ENCODE measurements around the gene CACNA1S.

Gene CACNA1S

DNA sequence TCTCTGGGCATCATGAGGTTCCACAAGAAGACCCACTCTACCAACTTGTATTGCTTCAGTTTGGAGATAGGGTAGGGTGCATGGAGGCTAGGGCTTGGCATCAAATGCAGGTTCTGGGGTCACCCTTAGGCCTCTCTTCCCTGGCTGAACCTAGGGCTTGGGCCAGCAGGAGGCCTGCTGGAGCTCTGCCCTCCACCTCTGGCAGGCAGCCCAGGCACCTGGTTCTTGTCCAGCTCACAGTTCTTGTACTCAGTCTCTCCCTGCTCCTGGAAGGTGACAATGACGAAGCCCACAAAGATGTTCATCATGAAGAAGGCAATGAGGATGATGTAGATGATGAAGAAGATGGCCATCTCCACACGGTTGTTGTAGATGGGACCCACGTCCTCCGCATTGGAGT lies 51.2 kb downstream of the CACNA1S start:
- DNase-seq: no peak

DNA sequence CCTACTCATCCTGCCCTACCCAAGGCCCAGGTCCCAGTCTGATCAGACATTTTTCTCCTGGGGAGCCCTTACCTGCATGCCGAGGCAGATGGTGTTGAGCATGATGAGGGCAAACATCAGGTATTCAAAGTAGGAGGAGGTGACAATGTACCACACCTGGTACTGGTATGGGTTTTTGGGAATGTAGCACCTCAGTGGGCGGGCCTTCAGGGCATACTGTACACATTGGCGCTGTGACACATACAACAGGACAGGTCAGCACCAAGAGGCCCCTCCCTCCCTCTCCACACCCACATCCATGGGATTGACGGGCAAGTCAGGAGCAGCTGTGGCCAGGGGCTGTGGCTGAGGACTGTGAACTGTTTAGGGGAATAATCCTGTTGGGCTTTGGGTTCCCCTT lies 51.6 kb downstream of the CACNA1S start:
- DNase-seq: no peak

DNA sequence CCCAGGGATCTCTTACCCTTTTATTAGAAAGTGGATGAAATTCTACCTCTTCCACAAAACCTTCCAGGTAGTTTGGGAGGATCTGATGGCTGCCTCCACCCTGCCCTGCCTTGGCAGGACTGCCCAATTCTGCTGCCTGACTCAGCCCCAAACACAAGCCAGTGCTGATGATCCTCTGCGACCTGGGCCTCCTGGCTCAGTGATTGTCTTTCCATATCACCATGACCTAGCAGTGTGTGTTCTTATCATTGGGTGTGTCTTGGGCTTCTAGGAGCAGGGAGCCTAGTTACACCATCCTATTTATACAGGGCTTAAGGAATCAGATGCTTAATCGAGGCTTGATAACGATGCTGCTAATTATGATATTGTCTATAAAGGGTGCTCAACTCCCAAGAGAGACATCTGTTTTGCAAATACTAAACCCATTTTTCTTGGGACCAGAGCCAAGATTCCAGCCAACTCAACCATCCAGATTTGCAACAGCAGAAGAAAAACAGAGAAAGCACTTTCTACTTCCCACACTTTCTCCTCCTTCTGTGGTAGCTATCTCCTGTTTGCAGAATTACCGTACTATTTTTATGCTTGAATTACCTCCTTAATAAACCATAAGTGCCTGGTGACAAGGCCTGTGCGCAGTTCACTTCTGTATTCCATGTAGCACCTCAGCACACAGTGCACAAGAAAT lies 52.2 kb downstream of the CACNA1S start:
- DNase-seq: no peak

DNA sequence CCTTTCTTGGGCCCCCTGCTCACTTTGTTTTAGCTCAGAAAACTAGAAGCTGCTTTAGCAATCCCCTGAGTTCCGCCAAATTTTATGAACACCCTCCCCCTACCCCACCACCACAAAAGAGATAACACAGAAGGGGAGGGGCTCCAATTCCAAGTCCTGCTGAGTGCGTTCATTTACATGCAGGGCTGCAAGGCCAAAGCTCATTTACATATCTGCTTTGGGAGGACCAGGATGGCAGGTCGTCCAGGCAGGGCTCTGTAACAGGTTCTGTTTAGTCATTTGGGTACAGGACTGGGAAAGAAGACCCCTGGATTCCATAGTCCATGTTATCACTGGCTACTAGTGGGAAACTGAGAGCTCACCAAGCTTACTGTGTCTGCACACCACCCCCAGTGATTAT lies 52.8 kb downstream of the CACNA1S start:
- DNase-seq: no peak

DNA sequence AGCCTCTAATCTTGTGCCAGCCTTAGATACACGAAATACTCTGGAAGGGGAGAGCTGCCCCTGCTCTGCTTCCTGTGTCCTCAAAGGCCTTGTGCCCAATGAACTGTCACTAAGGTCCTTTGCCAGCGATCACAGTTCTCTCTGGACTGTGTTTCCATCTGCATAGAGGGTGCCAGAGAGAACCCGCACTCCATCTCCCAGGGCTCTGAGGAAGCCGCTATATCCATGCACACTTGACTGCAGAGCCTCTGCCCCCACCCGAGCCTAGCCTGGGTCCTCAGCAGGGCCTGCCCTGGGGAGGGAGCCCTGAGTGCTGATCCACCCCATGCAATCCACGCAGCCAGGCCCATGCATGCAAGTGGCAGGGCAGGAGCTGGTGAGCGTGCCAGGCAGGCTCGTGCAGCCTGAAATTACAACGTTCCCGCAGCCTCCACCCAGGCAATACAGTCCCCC lies 58.1 kb downstream of the CACNA1S start:
- no peak for DNase-seq

DNA sequence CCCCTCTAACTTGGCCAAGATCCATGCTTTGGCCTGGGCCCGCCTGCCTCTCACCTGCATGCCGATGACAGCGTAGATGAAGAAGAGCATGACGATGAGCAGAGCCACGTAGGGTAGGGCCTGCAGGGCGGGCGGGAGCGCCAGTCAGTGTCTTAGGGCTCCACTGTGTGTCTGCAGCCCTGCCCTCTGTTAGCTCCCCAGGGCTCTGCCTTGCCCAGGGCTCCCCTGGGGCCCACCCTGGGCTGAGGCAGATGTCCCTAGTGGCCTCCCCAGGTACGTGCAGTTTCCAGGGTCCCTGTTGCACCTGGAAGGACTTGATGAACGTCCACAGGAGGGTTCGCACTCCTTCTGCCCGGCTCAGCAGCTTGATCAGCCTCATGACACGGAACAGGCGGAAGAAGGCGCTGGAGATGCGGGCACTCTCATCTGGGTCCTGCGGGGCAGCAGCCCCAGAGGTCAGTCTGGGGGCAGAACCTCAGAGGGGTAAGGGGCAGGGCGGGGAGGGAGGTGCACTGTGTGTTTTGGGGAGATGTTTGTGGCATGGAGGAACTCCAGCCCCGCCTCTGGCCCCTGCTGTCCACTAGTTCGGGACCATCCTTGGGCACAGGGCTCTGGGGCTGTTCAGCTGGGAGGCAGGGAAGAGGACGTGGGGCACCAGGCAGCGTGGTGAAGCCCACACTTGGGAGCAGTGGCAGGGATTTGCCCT lies 58.9 kb downstream of the CACNA1S start:
- DNase-seq: no peak

DNA sequence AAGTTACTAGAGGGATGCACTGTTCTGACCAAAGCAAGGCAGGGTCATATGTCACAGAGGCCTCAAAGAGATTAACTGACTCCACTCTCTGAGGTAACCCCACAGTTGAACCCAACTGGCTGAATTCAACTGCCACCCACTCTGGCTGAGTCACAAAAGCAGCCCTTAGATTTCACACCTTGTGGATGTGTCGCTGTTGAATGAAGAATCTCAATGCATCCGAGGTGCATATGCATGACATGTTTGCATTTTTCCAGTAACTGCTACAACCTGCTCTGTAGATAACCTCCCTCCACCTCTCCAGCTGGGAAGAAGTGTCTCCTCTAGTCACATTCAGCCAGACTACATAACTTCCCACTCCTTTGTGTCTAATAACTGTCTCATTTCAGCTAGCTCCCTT lies 60.8 kb downstream of the CACNA1S start:
- DNase-seq: no peak

DNA sequence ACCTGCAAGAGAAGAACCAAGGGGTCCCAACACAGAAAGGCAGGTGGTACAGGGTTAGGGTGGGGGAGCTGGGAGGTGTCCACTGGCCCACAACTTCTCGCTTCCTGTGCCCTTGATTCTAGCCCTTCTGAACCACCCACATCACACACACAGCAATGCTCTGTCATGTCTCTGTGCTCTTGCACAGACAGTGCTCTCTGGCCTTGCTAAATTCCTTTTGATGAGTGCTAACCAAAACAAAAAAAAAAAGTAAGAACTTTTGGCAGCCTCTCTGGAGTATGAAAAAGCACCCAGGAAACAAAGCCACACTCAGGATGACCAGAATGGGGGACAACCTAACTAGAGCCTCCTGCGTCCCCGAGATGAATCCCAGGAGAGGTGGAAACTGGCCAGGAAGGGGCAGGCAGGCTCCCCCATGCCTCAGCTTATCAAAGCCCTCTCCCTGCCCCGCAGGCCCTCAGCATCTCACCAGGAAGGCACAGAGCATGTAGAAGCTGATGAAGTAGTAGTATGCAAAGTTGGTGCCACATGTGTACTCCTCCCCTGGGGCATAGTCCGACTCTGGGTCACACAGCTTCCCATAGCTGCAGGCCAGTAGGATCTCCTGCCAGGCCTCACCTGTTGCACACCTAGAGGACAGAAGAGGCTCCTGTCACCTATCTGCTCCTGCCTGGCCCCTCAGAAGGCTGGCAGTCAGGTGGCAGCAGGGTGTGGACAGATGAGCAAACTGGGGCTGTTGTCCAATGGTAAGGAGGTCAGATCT lies 61.5 kb downstream of the CACNA1S start:
- peak; percentile 26 for DNase-seq

DNA sequence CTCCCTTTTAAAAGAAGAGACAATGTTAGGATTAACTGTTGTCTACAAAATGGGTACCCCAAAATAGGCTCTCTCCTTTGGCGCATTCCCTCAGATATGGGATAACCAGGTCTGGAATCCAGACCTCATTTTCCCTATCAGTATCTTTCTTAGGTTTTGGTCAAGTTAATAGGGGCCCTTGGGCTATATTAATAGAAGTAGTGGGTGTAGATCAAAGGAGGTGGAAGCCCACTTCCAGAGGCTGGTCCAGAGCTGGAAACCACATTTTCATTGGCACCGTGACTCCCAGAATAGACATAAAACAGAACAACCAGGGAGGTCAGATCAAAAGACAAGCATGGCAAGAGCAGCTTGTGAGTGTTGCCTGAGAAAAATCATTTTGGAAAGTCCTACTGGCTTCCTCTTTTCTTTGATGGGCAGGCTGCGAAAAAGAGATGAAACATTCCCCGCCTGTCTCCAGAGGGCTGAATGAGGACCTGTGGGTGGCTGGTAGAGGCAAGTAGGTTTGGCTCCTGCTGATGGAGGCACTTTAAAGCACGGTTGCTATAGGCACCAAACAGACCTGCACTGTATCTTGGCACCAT lies 62.9 kb downstream of the CACNA1S start:
- no peak for DNase-seq

DNA sequence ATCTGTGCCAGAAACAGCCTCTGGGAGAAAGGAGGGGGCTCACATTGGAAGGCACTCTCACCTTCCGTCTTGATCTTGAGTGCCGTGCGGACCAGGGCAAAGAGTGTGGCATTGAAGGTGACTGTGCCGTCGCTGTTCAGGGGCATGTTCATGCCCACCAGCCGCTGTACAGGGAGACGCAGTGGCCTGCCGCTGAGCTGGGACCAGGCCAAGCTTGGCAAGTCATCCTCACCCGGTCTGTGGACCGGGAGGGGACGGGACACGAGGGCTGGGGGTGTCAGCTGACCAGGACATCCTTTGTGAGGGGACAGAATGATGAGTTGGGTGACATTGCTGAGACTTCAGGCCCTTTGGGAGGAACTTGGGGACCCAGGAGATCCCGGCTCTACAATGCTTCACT lies 63.7 kb downstream of the CACNA1S start:
- no peak for DNase-seq

DNA sequence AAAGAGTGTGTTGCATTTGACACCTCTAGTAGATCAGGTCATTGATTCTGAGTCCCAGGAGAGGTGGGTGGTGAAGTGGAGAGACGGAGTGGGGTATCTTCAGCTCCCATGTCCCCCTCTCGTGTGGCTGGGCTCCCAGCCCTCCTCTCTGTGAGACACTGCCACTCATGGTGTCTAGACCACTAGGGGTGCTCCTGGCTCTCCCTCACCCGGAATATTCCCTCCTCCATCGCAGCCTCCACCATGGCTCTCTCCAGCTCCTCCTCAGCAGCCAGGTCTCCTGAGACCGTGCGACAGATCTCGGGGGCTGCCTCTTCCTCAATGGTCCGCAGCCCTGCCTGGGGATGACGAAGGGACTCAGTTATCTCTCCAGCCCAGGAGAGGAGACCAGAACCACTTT lies 68.1 kb downstream of the CACNA1S start:
- DNase-seq: no peak

DNA sequence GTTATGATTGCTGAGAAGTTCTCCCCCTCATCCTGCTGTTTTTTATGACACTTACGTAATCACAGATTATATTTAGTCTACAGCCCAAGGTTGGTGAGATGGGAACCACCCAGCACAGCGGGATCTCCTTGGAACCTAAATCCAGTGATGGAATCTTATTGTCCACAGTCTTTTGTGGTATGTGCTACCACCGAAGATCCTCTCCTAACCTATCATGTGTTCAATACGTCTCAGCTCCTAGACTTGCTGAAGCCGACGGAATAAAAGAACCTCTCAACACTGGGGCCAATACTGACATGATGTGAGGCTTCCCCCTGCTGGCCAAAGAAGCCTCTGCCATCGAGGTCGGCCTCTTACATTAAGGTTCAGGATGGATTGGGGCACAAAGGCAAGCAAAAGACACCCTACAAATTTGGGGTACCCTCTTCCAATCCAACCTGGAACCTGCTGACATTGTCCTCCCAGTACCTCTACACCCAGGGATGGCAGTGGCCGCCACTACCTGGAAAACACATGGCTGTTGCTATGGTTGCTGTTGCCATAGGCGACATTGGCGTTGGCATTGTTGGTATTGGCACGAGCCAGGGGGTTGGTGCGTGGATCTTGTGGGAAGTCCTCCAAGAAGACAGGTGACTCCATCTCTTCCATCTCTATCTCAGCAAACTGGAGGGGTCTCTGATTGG lies 69.3 kb downstream of the CACNA1S start:
- DNase-seq: peak; percentile 65

DNA sequence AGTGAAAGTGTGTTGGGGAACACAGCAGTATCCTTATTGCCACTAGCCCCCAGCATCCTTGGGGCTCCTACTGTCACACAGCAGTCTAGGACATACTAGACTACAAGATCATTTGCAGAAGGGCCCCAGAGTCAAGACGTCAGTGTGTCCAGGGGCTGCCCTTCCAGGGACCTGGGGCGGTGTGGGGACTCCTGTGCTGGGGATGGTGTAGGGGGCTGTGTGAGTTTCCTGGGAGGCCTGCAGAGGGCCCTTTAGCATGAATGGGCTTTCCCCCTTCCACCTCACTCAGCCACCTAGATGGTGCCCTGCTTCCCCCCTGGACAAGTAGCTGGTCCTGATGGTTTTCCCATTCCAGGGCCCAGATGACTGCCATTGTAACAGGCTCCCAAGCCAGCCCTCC lies 71.2 kb downstream of the CACNA1S start:
- no peak for DNase-seq

DNA sequence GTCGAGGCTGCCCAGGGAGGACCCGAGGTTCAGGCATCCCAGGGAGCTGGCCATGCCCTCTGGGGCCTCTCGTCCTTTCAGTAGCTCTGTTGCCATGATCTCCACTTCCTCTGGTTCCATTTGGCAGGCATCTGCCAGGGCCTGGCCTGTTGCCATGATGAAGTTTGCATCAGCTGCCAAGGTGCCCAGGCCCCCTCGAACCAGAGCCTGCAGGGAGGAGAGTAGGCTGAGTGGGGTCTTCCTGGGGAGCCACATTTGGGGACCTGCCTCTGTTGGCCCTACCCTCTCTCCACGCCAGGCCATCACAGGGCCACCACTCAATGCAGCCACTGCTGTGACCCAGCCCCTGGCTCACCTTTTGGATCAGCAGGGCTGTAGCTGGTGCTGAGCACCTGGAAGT lies 72.3 kb downstream of the CACNA1S start:
- DNase-seq: no peak

DNA sequence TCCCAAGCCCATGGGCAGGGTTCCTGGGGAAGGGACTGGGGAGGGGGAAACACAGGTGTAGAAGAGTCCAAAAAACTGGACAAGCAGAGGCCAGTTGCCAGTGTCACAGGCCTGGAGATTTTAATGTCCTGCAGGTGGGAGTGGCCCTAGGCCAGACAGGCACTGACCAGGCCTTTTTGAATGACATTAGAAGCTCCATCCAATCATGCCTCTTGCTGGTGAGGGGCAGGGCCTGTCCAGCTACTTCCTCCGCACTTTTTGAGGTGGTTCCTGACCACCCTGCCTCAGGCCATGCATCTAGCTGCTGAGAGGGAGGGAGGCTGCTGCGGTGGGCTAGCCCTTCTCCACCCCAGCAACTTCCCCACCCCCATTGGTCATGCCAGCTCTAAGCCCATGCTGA lies 72.8 kb downstream of the CACNA1S start:
- DNase-seq: no peak

DNA sequence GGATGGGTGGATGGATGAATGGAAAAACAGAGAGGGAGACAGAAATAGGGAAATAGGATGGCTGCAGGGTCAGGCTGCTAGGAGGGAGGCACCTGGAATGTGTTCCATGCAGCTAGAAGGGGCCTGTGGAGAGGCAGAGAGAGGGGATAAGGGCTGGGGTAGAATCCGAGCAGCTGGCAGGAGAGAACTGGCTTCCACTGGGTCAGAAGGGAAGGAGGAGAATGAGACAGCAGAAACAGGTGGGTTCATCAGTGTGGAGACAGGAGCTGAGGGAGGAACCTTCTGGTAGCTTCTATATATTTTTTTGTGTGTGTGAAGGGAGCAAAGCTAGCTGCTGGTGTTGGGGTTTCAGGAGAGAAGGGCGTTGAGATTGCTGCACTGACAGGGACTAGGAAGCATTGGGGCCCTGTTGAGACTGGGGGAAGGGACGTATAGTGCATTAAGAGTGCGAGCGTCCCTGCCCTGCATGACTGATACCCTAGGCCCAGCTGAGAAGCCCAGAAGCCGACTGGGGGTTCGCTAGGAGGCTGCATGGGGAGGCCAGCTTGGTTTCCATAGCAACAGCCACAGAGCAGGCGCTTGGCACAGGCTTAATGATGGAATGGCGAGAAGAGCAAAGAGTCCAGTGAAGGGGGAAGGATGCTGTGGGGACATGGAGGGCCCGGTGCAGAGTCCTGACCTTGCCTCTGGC lies 73.9 kb downstream of the CACNA1S start:
- no peak for DNase-seq

DNA sequence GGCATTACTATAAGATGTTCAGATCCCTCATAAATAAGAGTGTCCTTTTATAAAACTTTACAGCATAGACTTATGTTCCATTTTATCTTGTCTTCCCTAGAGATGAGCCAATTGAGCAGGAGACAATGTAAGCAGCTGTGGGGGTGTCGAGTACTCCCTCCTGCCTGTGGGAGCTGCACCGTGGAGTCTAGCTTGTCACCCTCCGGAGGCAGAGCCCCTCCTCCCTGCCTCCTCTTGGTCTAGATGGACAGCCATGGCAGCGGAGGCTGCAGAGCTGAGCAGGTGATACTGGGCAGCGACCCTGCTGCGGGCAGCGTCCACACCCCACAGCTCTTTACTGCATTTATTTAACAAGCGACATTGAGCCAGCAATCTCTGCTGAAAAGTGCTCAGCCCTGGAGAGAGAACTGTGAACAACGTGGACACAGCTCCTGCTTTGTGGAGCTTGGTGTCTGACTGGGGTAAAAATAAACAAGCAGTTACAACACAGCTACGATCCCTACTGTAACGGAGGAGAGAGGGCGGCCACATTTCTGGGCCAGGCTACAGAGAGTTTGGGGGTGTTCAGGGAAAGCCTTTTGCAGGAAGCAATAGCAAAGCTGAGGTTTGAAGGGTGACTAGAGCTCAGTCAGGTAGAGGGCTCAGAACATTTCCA lies 75.9 kb downstream of the CACNA1S start:
- no peak for DNase-seq

DNA sequence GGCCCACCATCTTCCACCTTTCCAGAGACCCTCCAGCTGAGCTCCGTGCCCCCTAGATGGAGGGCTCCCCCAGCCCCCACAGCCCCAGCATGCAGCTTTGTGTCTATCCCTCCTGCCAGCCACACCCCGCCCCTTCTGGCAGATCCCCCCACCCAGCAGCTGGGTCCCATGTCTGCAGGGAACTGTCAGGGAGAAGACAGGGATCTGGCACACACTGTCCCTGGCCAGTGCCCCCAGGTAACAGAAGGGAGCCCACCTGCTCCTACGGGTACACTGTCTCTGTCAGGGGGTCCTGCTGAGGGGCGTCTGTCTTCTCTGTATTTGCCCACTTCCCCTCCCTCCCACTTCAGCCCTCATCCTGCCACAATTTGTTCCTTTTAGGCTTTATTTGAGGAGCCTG lies 77.6 kb downstream of the CACNA1S start:
- DNase-seq: no peak

DNA sequence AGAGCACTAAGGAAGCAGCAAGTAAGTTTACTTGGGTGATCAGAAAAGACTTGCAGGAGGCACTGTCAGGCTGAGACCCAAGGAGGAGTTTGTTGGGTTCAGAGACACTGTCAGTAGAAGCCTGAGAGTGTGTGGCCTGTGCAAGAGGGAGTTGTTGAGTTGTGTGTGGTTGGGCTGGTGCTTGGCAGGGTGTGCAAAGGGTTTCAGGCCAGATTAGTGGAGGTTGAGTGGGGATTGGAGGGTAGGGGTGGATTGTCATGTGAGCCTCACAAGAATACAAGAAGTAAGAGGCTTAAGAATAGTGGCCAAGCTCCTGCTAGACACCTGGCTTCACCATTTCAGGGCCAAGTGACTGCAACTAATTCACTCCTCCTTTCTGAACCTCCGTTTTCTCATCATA lies 79.8 kb downstream of the CACNA1S start:
- DNase-seq: no peak

DNA sequence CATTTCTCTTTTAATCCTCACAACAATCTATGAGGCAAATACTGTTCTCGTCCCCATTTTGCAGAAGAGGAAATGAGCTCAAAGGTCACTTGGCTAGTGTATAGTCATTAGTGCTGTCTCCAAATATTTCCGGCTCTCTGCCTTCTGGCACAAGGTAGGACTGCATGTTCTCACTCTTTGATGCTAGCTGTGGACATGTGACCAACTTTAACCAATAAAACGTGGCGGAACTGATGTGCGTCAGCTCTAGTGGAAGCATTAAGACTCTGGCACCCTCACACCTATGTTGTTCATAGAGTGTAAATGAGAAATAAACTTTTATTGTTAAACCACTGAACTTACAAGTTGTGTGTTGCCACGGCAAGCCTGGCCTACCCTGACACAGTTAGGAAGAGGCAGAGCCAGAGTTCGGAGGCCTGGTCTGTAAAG lies 83.8 kb downstream of the CACNA1S start:
- DNase-seq: no peak

DNA sequence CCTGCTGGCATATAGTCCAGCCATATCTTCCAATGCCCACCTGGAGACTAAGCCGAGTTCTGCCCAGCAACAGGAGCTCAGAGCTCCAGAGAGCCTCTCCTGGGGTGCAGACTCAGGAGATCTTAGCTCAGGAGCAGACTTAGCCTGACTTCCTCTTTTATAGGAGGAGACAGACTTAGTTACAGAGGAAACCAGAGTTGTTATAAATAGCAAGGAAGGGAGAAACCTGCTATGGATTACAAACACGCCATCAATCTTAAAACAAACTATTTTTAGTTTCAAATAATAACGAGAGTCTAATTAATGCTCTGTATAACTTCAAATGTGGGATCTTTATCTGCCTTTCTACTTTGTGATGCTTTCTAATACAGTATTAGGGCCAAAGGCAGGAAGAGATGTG lies 85.4 kb downstream of the CACNA1S start:
- no peak for DNase-seq

DNA sequence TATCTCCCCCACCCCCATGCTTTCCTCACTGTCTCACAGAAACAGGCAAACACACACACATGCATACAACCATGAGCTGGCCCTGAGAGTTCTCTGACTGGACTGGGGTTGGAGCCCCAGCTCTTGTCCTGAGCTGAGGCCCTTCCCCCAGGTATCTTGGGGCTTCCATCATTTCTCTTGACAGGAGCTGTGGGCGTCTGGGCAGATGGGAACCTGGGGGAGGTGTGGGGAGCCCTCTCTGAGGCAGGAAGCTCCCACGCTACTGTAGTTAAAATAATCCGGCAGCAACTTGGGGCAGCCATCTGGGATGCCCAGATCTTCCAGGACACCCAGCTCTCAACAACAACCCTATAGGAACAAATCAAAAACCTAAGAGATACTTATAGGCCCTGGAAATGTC lies 86.0 kb downstream of the CACNA1S start:
- no peak for DNase-seq
